ENCODE measurements around the gene PTTG1IP.

PTTG1IP gene

DNA sequence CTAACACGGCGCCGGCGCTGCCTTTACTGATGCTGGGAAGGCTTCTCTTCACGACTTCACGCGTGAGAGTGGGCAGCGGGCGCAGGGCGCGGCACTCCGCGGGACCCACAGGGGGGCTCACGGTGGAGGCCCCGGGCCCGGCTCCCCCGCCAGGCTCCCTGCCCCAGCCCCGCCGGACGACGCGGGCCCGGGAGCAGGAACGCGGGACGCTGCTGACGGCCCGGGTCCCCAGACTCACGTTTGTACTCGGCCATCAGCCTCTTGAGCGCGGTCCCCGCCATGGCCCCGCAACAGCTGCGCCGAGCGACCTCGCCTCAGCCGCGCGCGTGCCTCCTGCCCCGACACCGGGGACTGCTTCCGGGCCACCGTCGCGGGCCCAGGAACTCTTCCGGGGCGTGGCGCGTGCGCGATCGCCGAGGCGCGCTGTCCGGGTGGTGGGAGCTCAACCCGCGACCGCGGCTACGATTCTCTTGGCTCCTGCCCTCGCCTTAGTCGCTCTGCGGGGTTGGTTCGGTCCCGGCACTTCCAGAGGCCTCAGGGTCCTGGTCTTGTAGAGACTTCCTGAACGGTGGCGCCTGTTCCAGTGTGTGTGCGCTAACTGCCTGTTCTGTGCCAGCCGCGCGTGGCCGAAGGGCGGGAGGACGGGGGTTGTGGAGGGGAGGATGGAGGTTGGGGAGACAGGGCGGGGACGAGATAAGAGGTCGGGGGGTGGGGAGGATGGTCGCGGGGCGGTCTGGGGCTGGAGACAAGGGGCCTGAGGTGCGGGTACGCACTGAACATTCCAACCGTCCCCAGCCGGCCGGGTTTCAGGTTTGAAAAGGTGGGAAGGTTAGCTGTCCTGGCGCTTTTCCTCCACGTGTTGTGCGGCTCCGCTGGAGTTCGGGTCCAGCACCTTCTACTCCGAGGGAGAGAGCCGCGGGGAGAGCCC lies 71.8 kb downstream of the PTTG1IP start, which contains the start of gene UBE2G2:
Gene UBE2G2 (minus strand): TSS at position 353 of the 928 bp plus-strand sequence. CDS start 72 bp downstream, at position 281.
- peak; percentile 83 for FAIRE-seq
- TF ChIP-seq SPI1 (IDR thresholded peaks at IDR 0.05; ENCODE audit: low read depth, low read length) (no peak), POU2F2 (IDR thresholded peaks at IDR 0.05; ENCODE audit: low read depth, low read length) (no peak; the same call in 1 of the 2 replicates), TAF1 (IDR thresholded peaks at IDR 0.05; ENCODE audit: low read depth, low read length) (peak; percentile 49), POLR2AphosphoS5 (IDR thresholded peaks at IDR 0.05; ENCODE audit: low read depth, low read length) (peak; percentile 76), POLR2A (IDR thresholded peaks at IDR 0.05; ENCODE audit: low read depth, low read length) (peak; percentile 81), PAX5 (IDR thresholded peaks at IDR 0.05; ENCODE audit: insufficient read depth, low read length, severe bottlenecking) (no peak)
- DNase-seq (ENCODE audit: insufficient read length, low spot score) = peak; percentile 98

DNA sequence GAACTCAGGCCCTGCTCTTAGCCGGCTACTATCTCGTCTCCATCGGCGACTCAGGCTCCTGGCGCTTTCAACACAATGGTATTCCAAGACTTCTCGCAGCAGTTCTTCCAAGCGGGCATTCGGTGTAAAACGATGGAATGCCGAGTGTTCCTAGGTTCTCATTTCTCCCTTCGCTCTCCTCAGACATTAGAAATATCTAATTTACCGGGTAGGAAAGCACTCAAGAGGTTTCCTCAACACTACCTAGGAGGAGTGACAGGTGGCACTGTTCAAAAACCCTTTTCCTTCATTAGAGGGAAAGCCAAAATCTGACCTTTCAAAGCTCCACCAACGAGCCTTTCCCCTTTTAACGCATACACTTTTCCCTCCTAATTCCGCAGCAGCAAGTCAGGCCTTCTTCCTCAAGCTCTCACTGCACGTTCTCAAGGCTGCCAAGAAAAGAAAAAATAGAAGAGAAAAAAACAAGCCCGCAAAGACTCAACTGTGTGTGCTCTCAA lies 72.5 kb downstream of the PTTG1IP start:
- TF ChIP-seq PAX5 (IDR thresholded peaks at IDR 0.05; ENCODE audit: insufficient read depth, low read length, severe bottlenecking) (no peak), POLR2A (IDR thresholded peaks at IDR 0.05; ENCODE audit: low read depth, low read length) (no peak), POU2F2 (IDR thresholded peaks at IDR 0.05; ENCODE audit: low read depth, low read length) (no peak), TAF1 (IDR thresholded peaks at IDR 0.05; ENCODE audit: low read depth, low read length) (no peak; the same call in 1 of the 2 replicates), POLR2AphosphoS5 (IDR thresholded peaks at IDR 0.05; ENCODE audit: low read depth, low read length) (no peak), SPI1 (IDR thresholded peaks at IDR 0.05; ENCODE audit: low read depth, low read length) (no peak)
- FAIRE-seq = peak; percentile 13
- peak; percentile 57 for DNase-seq (ENCODE audit: insufficient read length, low spot score)

DNA sequence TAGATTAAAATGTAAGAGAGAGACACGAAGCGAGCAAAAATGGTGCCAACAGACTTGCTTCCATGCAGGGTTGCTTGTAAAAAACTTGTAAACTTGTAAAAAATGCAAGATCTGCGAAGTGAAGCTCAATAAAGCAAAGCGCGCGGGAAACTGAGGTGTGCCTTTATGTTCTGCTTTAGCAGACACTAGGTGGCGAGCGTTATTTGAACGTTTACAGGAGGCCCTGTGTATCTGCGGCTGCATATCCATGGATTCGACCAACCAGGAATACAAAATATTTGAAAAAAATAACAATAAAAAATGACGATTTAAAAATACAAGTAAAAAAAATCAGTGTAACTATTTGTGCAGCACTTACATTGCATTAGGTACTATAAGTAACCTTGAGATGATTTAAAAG lies 73.4 kb downstream of the PTTG1IP start:
- FAIRE-seq = no peak
- DNase-seq (ENCODE audit: insufficient read length, low spot score) = no peak
- TF ChIP-seq SPI1 (IDR thresholded peaks at IDR 0.05; ENCODE audit: low read depth, low read length) (no peak), POLR2A (IDR thresholded peaks at IDR 0.05; ENCODE audit: low read depth, low read length) (no peak), POLR2AphosphoS5 (IDR thresholded peaks at IDR 0.05; ENCODE audit: low read depth, low read length) (no peak), PAX5 (IDR thresholded peaks at IDR 0.05; ENCODE audit: insufficient read depth, low read length, severe bottlenecking) (no peak)

DNA sequence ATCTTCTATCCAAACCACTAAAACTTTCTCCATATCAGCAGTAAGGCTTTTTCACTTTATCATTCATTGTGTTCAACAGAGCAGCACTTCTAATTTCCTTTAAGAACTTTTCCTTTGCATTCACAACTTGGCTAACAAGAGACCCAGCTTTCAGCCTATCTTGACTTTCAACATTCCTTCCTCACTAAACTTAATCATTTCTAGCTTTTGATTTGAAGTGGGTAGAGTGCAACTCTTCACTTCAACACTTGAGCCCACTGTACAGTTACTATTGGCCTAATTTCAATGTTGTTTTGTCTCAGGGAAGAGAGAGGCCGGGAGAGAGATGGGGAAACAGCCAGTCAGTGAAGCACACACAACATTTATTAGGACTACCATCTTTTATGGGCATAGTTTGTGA lies 73.8 kb downstream of the PTTG1IP start:
- TF ChIP-seq TAF1 (IDR thresholded peaks at IDR 0.05; ENCODE audit: low read depth, low read length) = no peak
- TF ChIP-seq POLR2A (IDR thresholded peaks at IDR 0.05; ENCODE audit: low read depth, low read length) = no peak
- no peak for TF ChIP-seq SPI1 (IDR thresholded peaks at IDR 0.05; ENCODE audit: low read depth, low read length)
- TF ChIP-seq POU2F2 (IDR thresholded peaks at IDR 0.05; ENCODE audit: low read depth, low read length) = no peak
- no peak for TF ChIP-seq PAX5 (IDR thresholded peaks at IDR 0.05; ENCODE audit: insufficient read depth, low read length, severe bottlenecking)
- no peak for TF ChIP-seq POLR2AphosphoS5 (IDR thresholded peaks at IDR 0.05; ENCODE audit: low read depth, low read length)
- no peak for FAIRE-seq
- no peak for DNase-seq (ENCODE audit: insufficient read length, low spot score)

Measured in GM12891 (cell line).